ENCODE results near the gene PIGU. TPM values are rescaled to one million over a fixed set of nuclear protein-coding genes. Genes with fewer than 3 reads are reported as not detected.

PIGU gene
- total RNA-seq, 4 donors from 2014 or later: 13.6 to 21.7 (median 16.2) TPM

- DNase-seq (ENCODE audit: low spot score in 2 of 2): no peak
- no peaks in the 10 kb centered on the region for H3K27me3 ChIP-seq
- peaks cover 5% of the 10 kb centered on the region for H3K36me3 ChIP-seq
- no peak overlapping the region for H3K27ac ChIP-seq
- H3K4me1 ChIP-seq: peaks cover 5% of the 10 kb centered on the region
- H3K4me3 ChIP-seq: no peak overlapping the region
- 100% methylated on average over 1 of the region's 1 CpG for WGBS
- TF ChIP-seq EP300 (IDR thresholded peaks at IDR 0.05) (no peak), POLR2AphosphoS5 (IDR thresholded peaks at IDR 0.05) (no peak), POLR2A (IDR thresholded peaks at IDR 0.05) (no peak), CTCF (IDR thresholded peaks at IDR 0.05) (no peak)
- no peaks in the 10 kb centered on the region for H3K9me3 ChIP-seq
Observed at GRCh38 chr20:34644951-34645350, 31.9 kb downstream of the PIGU start.

- Histone ChIP-seq H3K4me1 (peaks cover 5% of the 10 kb centered on the region), H3K27me3 (no peaks in the 10 kb centered on the region), H3K4me3 (no peak overlapping the region), H3K9me3 (no peaks in the 10 kb centered on the region), H3K27ac (no peak overlapping the region), H3K36me3 (peaks cover 5% of the 10 kb centered on the region)
- 100% methylated on average over 1 of the region's 1 CpG for WGBS
- DNase-seq (ENCODE audit: low spot score in 2 of 2): no peak
- TF ChIP-seq POLR2A (IDR thresholded peaks at IDR 0.05): no peak
- no peak for TF ChIP-seq POLR2AphosphoS5 (IDR thresholded peaks at IDR 0.05)
- TF ChIP-seq EP300 (IDR thresholded peaks at IDR 0.05): no peak
- no peak for TF ChIP-seq CTCF (IDR thresholded peaks at IDR 0.05)
Observed at GRCh38 chr20:34644345-34644744, 32.5 kb downstream of the PIGU start.

- TF ChIP-seq POLR2A (IDR thresholded peaks at IDR 0.05) (no peak), EP300 (IDR thresholded peaks at IDR 0.05) (no peak), POLR2AphosphoS5 (IDR thresholded peaks at IDR 0.05) (no peak), CTCF (IDR thresholded peaks at IDR 0.05) (no peak)
- Histone ChIP-seq H3K36me3 (peaks cover 5% of the 10 kb centered on the region), H3K27me3 (no peaks in the 10 kb centered on the region), H3K4me3 (no peak overlapping the region), H3K9me3 (no peaks in the 10 kb centered on the region), H3K4me1 (peaks cover 5% of the 10 kb centered on the region), H3K27ac (no peak overlapping the region)
- DNase-seq (ENCODE audit: low spot score in 2 of 2): no peak
Observed at GRCh38 chr20:34643928-34644327, 33.0 kb downstream of the PIGU start.

- H3K27me3 ChIP-seq: no peaks in the 10 kb centered on the region
- no peaks in the 10 kb centered on the region for H3K9me3 ChIP-seq
- WGBS: 84% methylated on average over 1 of the region's 1 CpG
- H3K4me1 ChIP-seq: peaks cover 19% of the 10 kb centered on the region
- DNase-seq (ENCODE audit: low spot score in 2 of 2): no peak
- peaks cover 5% of the 10 kb centered on the region for H3K36me3 ChIP-seq
- TF ChIP-seq POLR2AphosphoS5 (IDR thresholded peaks at IDR 0.05) (no peak), CTCF (IDR thresholded peaks at IDR 0.05) (no peak), POLR2A (IDR thresholded peaks at IDR 0.05) (no peak), EP300 (IDR thresholded peaks at IDR 0.05) (no peak)
- no peak overlapping the region for H3K27ac ChIP-seq
- no peak overlapping the region for H3K4me3 ChIP-seq
Observed at GRCh38 chr20:34642009-34642408, 34.9 kb downstream of the PIGU start.

GRCh38 chr20:34639755-34640222 is 37.1 kb downstream of the PIGU start:
- H3K4me3 ChIP-seq: no peak overlapping the region
- 73% methylated on average over 2 of the region's 2 CpGs for WGBS
- no peaks in the 10 kb centered on the region for H3K27me3 ChIP-seq
- peaks cover 23% of the 10 kb centered on the region for H3K4me1 ChIP-seq
- H3K9me3 ChIP-seq: no peaks in the 10 kb centered on the region
- no peak for TF ChIP-seq POLR2AphosphoS5 (IDR thresholded peaks at IDR 0.05)
- DNase-seq (ENCODE audit: low spot score in 2 of 2): no peak
- no peak overlapping the region for H3K27ac ChIP-seq
- H3K36me3 ChIP-seq: peaks cover 12% of the 10 kb centered on the region

GRCh38 chr20:34638532-34638931 is 38.4 kb downstream of the PIGU start:
- peaks cover 19% of the 10 kb centered on the region for H3K4me1 ChIP-seq
- peak overlapping the region; percentile 60 for H3K27ac ChIP-seq
- TF ChIP-seq POLR2A (IDR thresholded peaks at IDR 0.05): no peak
- TF ChIP-seq CTCF (IDR thresholded peaks at IDR 0.05): no peak
- TF ChIP-seq EP300 (IDR thresholded peaks at IDR 0.05): no peak
- TF ChIP-seq POLR2AphosphoS5 (IDR thresholded peaks at IDR 0.05): no peak
- peaks cover 25% of the 10 kb centered on the region for H3K36me3 ChIP-seq
- DNase-seq (ENCODE audit: low spot score in 2 of 2): no peak
- WGBS: 82% methylated on average over 3 of the region's 3 CpGs
- no peaks in the 10 kb centered on the region for H3K9me3 ChIP-seq
- no peaks in the 10 kb centered on the region for H3K27me3 ChIP-seq
- no peak overlapping the region for H3K4me3 ChIP-seq
